GM13977 (cell line): Measurements from ENCODE around the gene ADGRE3.
A peak's percentile ranks its signal among the peaks of the same experiment; 100 is the strongest.

Experiments
- DNase-seq: peaks from one replicate; pipeline ENCODE4 v3.0.0; 2012; ENCODE audit warnings: low spot score
- in situ Hi-C: fragments of 300-500 bp; cut with MboI; formaldehyde crosslinking; loops from one replicate; pipeline ENCODE4 v1.12.0; 2022; ENCODE audit warnings: low sequenced_read_pairs, low pct_unique_long_range_greater_than_20kb, mixed read lengths, inconsistent platforms; ENCODE audit not compliant: unreplicated experiment
- TF ChIP-seq, protein P1 (sequence below): IDR thresholded peaks from 2 replicates; pipeline ENCODE4 v1.5.1; 2012; ENCODE audit warnings: mild to moderate bottlenecking, control low read depth; ENCODE audit not compliant: insufficient read depth; ENCODE audit errors: extremely low read depth, missing control alignments

ADGRE3 gene

GRCh38 chr19:14654786-14655560, 19.7 kb downstream of the ADGRE3 start:
- TF ChIP-seq, protein P1, sequence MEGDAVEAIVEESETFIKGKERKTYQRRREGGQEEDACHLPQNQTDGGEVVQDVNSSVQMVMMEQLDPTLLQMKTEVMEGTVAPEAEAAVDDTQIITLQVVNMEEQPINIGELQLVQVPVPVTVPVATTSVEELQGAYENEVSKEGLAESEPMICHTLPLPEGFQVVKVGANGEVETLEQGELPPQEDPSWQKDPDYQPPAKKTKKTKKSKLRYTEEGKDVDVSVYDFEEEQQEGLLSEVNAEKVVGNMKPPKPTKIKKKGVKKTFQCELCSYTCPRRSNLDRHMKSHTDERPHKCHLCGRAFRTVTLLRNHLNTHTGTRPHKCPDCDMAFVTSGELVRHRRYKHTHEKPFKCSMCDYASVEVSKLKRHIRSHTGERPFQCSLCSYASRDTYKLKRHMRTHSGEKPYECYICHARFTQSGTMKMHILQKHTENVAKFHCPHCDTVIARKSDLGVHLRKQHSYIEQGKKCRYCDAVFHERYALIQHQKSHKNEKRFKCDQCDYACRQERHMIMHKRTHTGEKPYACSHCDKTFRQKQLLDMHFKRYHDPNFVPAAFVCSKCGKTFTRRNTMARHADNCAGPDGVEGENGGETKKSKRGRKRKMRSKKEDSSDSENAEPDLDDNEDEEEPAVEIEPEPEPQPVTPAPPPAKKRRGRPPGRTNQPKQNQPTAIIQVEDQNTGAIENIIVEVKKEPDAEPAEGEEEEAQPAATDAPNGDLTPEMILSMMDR, result no peak
- DNase-seq, result no peak
- in situ Hi-C loops, result no loop called here

- in situ Hi-C loops, result no loop called here
- no peak for DNase-seq
- TF ChIP-seq, protein P1, result no peak
Observed at GRCh38 chr19:14650161-14650560, 24.5 kb downstream of the ADGRE3 start.

- in situ Hi-C loops, result no loop called here
- DNase-seq, result no peak
- TF ChIP-seq, protein P1, result no peak
Observed at GRCh38 chr19:14649020-14649419, 25.6 kb downstream of the ADGRE3 start.

GRCh38 chr19:14648506-14648905, 26.1 kb downstream of the ADGRE3 start:
- in situ Hi-C loops, result no loop called here
- TF ChIP-seq, protein P1, result no peak
- DNase-seq, result no peak

DNA sequence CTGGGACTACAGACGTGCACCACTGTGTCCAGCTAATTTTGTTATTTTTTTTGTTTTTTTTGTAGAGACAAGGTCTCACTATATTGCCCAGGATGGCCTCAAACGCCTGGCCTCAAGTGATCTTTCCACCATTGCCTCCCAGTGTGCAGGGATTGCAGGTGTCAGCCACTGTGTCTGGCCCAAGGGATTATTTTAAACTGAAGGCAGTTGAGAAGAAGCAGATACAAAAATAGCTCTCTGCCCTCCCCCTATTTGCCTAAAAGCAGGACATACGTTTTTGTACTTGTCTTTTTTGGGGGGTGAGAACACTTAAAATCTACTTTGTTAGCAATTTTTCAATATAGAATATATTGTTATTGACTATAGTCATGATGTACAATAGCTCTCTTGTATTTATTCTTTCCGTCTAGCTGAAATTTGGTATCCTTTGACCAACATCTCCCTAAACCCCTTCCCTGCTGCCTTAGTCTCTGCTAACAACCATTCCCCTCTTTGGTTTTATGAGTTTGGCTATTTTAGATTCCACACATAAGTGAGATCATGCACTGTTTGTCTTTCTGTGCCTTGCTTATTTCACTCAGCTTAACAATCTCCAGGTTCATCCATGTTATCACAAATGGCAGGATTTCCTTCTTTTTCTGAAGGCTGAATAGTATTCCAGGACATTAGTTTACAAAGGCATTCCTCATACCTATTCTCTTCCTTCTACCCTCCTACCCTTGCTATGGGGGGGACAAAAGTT, 34.9 kb downstream of the ADGRE3 start:
- DNase-seq, result no peak
- in situ Hi-C loops, result no loop called here
- TF ChIP-seq, protein P1, result no peak

GRCh38 chr19:14632286-14632685, 42.4 kb downstream of the ADGRE3 start:
- DNase-seq, result peak; percentile 42
- TF ChIP-seq, protein P1, result no peak
- in situ Hi-C loops, result no loop called here
